Measurements from ENCODE around the gene TMEM92.

The TMEM92 gene

GRCh38 chr17:50272711-50273653 is 1.3 kb upstream of the TMEM92 start:
- Mint-ChIP-seq H3K9me3 (no peaks in the 10 kb centered on the region), H3K4me1 (peaks cover 54% of the 10 kb centered on the region), H3K4me3 (peak overlapping the region; percentile 83 to 86 (median 84)), H3K27ac (peak overlapping the region; percentile 90 to 99 (median 97)), H3K27me3 (ENCODE audit: low read depth) (peaks cover 21% of the 10 kb centered on the region), H3K36me3 (ENCODE audit: low read depth) (no peaks in the 10 kb centered on the region)
- TF ChIP-seq CTCF (IDR thresholded peaks at IDR 0.05; ENCODE audit: unreplicated experiment in 3 of 3) = peak; percentile 93 to 99 (median 97)

GRCh38 chr17:50273654-50274040 is 619 bp upstream of the TMEM92 start:
- no peak overlapping the region for H3K27ac Mint-ChIP-seq
- peaks cover 48% of the 10 kb centered on the region for H3K4me1 Mint-ChIP-seq
- H3K27me3 Mint-ChIP-seq (ENCODE audit: low read depth) = peaks cover 17% of the 10 kb centered on the region
- H3K4me3 Mint-ChIP-seq = peak overlapping the region in 2 of 3 experiments; percentile 25 to 35
- no peaks in the 10 kb centered on the region for H3K36me3 Mint-ChIP-seq (ENCODE audit: low read depth)
- no peaks in the 10 kb centered on the region for H3K9me3 Mint-ChIP-seq
- no peak for TF ChIP-seq CTCF (IDR thresholded peaks at IDR 0.05; ENCODE audit: unreplicated experiment in 3 of 3)

- no peak for TF ChIP-seq CTCF (IDR thresholded peaks at IDR 0.05; ENCODE audit: unreplicated experiment in 3 of 3)
Measured at GRCh38 chr17:50274897-50275221, 593 bp downstream of the TMEM92 start.

GRCh38 chr17:50275279-50275678 is 1.0 kb downstream of the TMEM92 start:
- Mint-ChIP-seq H3K27ac (peak overlapping the region in 2 of 3 experiments; percentile 86 to 87), H3K27me3 (ENCODE audit: low read depth) (peaks cover 17% of the 10 kb centered on the region), H3K4me3 (peak overlapping the region in 2 of 3 experiments; percentile 22 to 58), H3K9me3 (no peaks in the 10 kb centered on the region), H3K4me1 (peaks cover 31% of the 10 kb centered on the region), H3K36me3 (ENCODE audit: low read depth) (no peaks in the 10 kb centered on the region)
- TF ChIP-seq CTCF (IDR thresholded peaks at IDR 0.05; ENCODE audit: unreplicated experiment in 3 of 3) = no peak

More at GRCh38 chr17:50274897-50275221, 593 bp downstream of the TMEM92 start:
- Mint-ChIP-seq H3K36me3 (ENCODE audit: low read depth) (no peaks in the 10 kb centered on the region), H3K27me3 (ENCODE audit: low read depth) (peaks cover 17% of the 10 kb centered on the region), H3K4me3 (peak overlapping the region; percentile 22 to 74 (median 58)), H3K9me3 (no peaks in the 10 kb centered on the region), H3K4me1 (peaks cover 36% of the 10 kb centered on the region), H3K27ac (peak overlapping the region in 2 of 3 experiments; percentile 86 to 87)

DNA sequence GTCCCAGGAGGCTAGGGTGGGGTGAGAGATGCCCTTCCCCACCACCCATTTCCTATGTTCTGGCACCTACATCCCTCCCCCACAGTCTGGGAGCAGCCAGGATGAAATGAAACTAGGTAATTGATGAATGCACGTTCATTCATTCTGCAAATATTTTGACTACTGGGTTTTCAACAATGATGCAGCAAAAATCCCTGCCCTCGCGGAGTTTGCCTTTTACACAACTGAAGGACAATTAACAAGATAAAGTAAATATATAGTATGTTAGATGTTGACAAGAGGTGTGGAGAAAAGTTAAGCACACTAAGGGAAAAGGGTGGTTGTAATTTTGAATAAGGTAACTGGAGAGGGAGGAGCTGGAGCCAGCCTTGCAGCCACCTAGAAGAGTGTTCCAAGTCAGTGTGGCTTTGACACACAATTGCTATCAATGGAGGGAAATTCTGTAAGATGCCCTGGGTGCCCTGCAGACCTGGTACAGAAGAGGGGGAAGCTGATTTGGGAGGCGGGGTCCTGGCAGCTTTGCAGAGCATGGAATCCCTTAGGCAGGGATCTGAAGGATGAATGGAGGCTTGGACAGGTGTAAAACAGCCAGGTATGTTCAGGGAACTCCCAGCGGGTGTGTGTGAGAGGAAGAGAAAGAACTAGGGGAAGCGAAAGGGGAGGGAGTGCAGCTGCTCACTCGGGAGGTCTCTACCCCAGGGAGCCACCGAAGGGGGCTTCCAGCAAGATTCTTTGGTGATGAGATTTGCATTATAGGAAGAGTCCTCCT is 2.5 kb downstream of the TMEM92 start:
- TF ChIP-seq CTCF (IDR thresholded peaks at IDR 0.05; ENCODE audit: unreplicated experiment in 3 of 3) = no peak
- Mint-ChIP-seq H3K27ac (peak overlapping the region in 2 of 3 experiments; percentile 16 to 61), H3K9me3 (no peaks in the 10 kb centered on the region), H3K36me3 (ENCODE audit: low read depth) (no peaks in the 10 kb centered on the region), H3K4me1 (peaks cover 23% of the 10 kb centered on the region), H3K27me3 (ENCODE audit: low read depth) (peaks cover 17% of the 10 kb centered on the region), H3K4me3 (no peak overlapping the region)

Measured in nephron (organoid).